B cell (primary cell): ENCODE measurements around the gene POLN.

Source experiments
- CTCF ChIP-seq: fragments of 200-600 bp; IDR thresholded peaks from one replicate; pipeline ENCODE4 v1.8.0; 2022; ENCODE audit warnings: antibody characterized with exemption, mild to moderate bottlenecking
- EZH2 ChIP-seq: IDR thresholded peaks from 2 replicates; pipeline ENCODE4 v1.6.1; 2012; ENCODE audit warnings: borderline replicate concordance, low read depth, mild to moderate bottlenecking, moderate library complexity, low read length; ENCODE audit not compliant: insufficient read depth, poor library complexity, severe bottlenecking

GRCh38 chr4:2165391-2165790, 76.5 kb downstream of the POLN start:
- no peak for TF ChIP-seq CTCF
- TF ChIP-seq EZH2, result no peak
